ENCODE results near the gene COL11A1.

Gene COL11A1

DNA sequence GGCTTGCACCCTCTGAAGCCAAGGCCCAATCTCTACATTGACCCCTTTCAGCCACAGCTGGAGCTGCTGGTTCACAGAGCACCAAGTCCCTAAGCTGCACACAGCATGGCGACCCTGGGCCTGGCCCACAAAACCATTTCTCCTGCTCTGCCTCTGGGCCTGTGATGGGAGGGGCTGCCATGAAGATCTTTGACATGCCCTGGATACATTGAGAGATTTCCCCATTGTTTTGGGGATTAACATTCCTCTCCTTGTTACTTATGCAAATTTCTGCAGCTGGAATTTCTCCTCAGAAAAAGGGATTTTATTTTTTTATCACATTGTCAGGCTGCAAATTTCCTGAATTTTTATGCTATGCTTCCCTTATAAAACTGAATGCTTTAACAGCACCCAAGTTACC is 235.8 kb downstream of the COL11A1 start (continued):
- TF ChIP-seq ZNF155 (tag by site-specific recombination; IDR thresholded peaks at IDR 0.05): no peak

- Histone ChIP-seq H3K36me3 (ENCODE audit: control insufficient read depth in 2 of 2, insufficient read depth in 1 of 2, low read length in 2 of 2) (no peaks in the 10 kb centered on the region), H3K4me3 (ENCODE audit: low read depth, low read length) (no peak overlapping the region), H3K4me1 (ENCODE audit: control insufficient read depth, insufficient read depth, low read length) (no peaks in the 10 kb centered on the region), H3K27ac (ENCODE audit: extremely low read depth, low read depth, low read length) (no peak overlapping the region), H3K9me3 (ENCODE audit: control insufficient read depth, insufficient read depth, low read depth, low read length) (no peaks in the 10 kb centered on the region)
- TF ChIP-seq ZNF394 (tag by site-specific recombination; IDR thresholded peaks at IDR 0.05; ENCODE audit: borderline replicate concordance) (no peak), EGR2 (tag by site-specific recombination; IDR thresholded peaks at IDR 0.05; ENCODE audit: low read depth) (no peak), GLIS1 (tag by site-specific recombination; IDR thresholded peaks at IDR 0.05) (no peak), ZNF776 (tag by site-specific recombination; IDR thresholded peaks at IDR 0.05; ENCODE audit: borderline replicate concordance) (no peak), ZNF433 (tag by site-specific recombination; IDR thresholded peaks at IDR 0.05; ENCODE audit: low read depth) (no peak), ZNF600 (tag by site-specific recombination; IDR thresholded peaks at IDR 0.05) (no peak), ZBTB21 (tag by site-specific recombination; IDR thresholded peaks at IDR 0.05) (no peak)
- TF ChIP-seq, protein P1, sequence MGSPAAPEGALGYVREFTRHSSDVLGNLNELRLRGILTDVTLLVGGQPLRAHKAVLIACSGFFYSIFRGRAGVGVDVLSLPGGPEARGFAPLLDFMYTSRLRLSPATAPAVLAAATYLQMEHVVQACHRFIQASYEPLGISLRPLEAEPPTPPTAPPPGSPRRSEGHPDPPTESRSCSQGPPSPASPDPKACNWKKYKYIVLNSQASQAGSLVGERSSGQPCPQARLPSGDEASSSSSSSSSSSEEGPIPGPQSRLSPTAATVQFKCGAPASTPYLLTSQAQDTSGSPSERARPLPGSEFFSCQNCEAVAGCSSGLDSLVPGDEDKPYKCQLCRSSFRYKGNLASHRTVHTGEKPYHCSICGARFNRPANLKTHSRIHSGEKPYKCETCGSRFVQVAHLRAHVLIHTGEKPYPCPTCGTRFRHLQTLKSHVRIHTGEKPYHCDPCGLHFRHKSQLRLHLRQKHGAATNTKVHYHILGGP (tag by site-specific recombination; IDR thresholded peaks at IDR 0.05): no peak
- POLR2A ChIA-PET: no interaction called here
- CTCF ChIA-PET: interaction anchor here (0.6 kb wide), 1 partner anchor 22 kb away, joined by 3 read pairs; no protein-coding TSS in a partner anchor
Measured at GRCh38 chr1:102872097-102872496, 236.2 kb downstream of the COL11A1 start.

- Histone ChIP-seq H3K4me1 (ENCODE audit: control insufficient read depth, insufficient read depth, low read length) (no peaks in the 10 kb centered on the region), H3K4me3 (ENCODE audit: low read depth, low read length) (no peak overlapping the region), H3K27ac (ENCODE audit: extremely low read depth, low read depth, low read length) (no peak overlapping the region), H3K9me3 (ENCODE audit: control insufficient read depth, insufficient read depth, low read depth, low read length) (no peaks in the 10 kb centered on the region), H3K36me3 (ENCODE audit: control insufficient read depth in 2 of 2, insufficient read depth in 1 of 2, low read length in 2 of 2) (no peaks in the 10 kb centered on the region)
- TF ChIP-seq ZBTB17 (tag by site-specific recombination; IDR thresholded peaks at IDR 0.05) (no peak), ZNF449 (tag by site-specific recombination; IDR thresholded peaks at IDR 0.05) (no peak), ZNF221 (tag by site-specific recombination; IDR thresholded peaks at IDR 0.05; ENCODE audit: borderline replicate concordance) (no peak), EGR2 (tag by site-specific recombination; IDR thresholded peaks at IDR 0.05; ENCODE audit: low read depth) (no peak), ZBTB48 (tag by site-specific recombination; IDR thresholded peaks at IDR 0.05) (no peak), ZNF366 (tag by site-specific recombination; conservative IDR thresholded peaks at IDR 0.05) (no peak), ZNF211 (tag by site-specific recombination; IDR thresholded peaks at IDR 0.05; ENCODE audit: low read depth) (no peak), ZNF510 (tag by site-specific recombination; IDR thresholded peaks at IDR 0.05; ENCODE audit: insufficient replicate concordance) (no peak), ZNF777 (tag by site-specific recombination; IDR thresholded peaks at IDR 0.05; ENCODE audit: borderline replicate concordance) (no peak), ZNF558 (tag by site-specific recombination; IDR thresholded peaks at IDR 0.05) (no peak), ZNF214 (tag by site-specific recombination; IDR thresholded peaks at IDR 0.05; ENCODE audit: borderline replicate concordance) (no peak)
- TF ChIP-seq, protein P2, sequence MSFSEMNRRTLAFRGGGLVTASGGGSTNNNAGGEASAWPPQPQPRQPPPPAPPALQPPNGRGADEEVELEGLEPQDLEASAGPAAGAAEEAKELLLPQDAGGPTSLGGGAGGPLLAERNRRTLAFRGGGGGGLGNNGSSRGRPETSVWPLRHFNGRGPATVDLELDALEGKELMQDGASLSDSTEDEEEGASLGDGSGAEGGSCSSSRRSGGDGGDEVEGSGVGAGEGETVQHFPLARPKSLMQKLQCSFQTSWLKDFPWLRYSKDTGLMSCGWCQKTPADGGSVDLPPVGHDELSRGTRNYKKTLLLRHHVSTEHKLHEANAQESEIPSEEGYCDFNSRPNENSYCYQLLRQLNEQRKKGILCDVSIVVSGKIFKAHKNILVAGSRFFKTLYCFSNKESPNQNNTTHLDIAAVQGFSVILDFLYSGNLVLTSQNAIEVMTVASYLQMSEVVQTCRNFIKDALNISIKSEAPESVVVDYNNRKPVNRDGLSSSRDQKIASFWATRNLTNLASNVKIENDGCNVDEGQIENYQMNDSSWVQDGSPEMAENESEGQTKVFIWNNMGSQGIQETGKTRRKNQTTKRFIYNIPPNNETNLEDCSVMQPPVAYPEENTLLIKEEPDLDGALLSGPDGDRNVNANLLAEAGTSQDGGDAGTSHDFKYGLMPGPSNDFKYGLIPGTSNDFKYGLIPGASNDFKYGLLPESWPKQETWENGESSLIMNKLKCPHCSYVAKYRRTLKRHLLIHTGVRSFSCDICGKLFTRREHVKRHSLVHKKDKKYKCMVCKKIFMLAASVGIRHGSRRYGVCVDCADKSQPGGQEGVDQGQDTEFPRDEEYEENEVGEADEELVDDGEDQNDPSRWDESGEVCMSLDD (tag by site-specific recombination; IDR thresholded peaks at IDR 0.05): no peak
- ChIA-PET POLR2A (no interaction called here), CTCF (no interaction called here)
Measured at GRCh38 chr1:102863704-102864103, 244.6 kb downstream of the COL11A1 start.
